DOHH2 (cell line): ENCODE results near the gene DIS3L2.

Experiments
- EZH2phosphoT487 ChIP-seq: fragments of 200-600 bp; sonication (generic); IDR thresholded peaks from 2 replicates; pipeline ENCODE4 v1.6.1; 2017; ENCODE audit warnings: borderline replicate concordance, mild to moderate bottlenecking, antibody characterized with exemption, low read length, moderate library complexity, mixed read lengths
- TF ChIP-seq, protein P1 (sequence below): fragments of 200-600 bp; sonication (generic); IDR thresholded peaks from one replicate; pipeline ENCODE4 v1.5.1; 2014; ENCODE audit warnings: antibody characterized with exemption, mild to moderate bottlenecking, low read depth, low read length; ENCODE audit not compliant: poor library complexity, severe bottlenecking

DNA sequence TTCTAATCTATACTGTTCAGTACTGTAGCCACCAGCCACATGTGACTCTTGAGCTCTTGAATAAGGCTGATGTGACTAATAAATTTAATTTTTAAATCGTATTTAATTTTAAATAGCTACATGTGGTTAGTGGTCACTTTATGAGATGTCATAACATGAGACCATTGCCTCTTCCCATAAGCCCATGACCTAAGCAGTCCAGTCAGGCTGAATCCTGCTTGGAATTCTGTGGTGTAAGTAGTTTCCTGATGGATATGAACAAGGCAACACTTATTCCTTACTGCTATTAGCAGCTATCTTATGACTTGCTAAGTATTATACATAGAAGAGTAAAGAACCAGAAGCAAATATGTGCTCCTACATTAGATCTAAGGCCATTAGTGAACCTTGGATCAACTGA is 150.0 kb downstream of the DIS3L2 start:
- TF ChIP-seq, protein P1, sequence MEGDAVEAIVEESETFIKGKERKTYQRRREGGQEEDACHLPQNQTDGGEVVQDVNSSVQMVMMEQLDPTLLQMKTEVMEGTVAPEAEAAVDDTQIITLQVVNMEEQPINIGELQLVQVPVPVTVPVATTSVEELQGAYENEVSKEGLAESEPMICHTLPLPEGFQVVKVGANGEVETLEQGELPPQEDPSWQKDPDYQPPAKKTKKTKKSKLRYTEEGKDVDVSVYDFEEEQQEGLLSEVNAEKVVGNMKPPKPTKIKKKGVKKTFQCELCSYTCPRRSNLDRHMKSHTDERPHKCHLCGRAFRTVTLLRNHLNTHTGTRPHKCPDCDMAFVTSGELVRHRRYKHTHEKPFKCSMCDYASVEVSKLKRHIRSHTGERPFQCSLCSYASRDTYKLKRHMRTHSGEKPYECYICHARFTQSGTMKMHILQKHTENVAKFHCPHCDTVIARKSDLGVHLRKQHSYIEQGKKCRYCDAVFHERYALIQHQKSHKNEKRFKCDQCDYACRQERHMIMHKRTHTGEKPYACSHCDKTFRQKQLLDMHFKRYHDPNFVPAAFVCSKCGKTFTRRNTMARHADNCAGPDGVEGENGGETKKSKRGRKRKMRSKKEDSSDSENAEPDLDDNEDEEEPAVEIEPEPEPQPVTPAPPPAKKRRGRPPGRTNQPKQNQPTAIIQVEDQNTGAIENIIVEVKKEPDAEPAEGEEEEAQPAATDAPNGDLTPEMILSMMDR = no peak
- no peak for TF ChIP-seq EZH2phosphoT487
